Measurements from ENCODE around the gene PRDX5.

Gene PRDX5

GRCh38 chr11:64348383-64349024, 30.6 kb downstream of the PRDX5 start:
- no peak for DNase-seq (ENCODE audit: extremely low read depth, low read depth)
- TF ChIP-seq CTCF (IDR thresholded peaks at IDR 0.05; ENCODE audit: low read depth, low read length): no peak

GRCh38 chr11:64349025-64349387, 31.1 kb downstream of the PRDX5 start:
- no peak for TF ChIP-seq CTCF (IDR thresholded peaks at IDR 0.05; ENCODE audit: low read depth, low read length)
- DNase-seq (ENCODE audit: extremely low read depth, low read depth): no peak

- no peak for TF ChIP-seq CTCF (IDR thresholded peaks at IDR 0.05; ENCODE audit: low read depth, low read length)
- DNase-seq (ENCODE audit: extremely low read depth, low read depth): no peak
These were observed 31.5 kb downstream of the PRDX5 start for GRCh38 chr11:64349404-64349803.

GRCh38 chr11:64351136-64351631, 33.3 kb downstream of the PRDX5 start:
- TF ChIP-seq CTCF (IDR thresholded peaks at IDR 0.05; ENCODE audit: low read depth, low read length): no peak
- DNase-seq (ENCODE audit: extremely low read depth, low read depth): no peak

- no peak for TF ChIP-seq CTCF (IDR thresholded peaks at IDR 0.05; ENCODE audit: low read depth, low read length)
- DNase-seq (ENCODE audit: extremely low read depth, low read depth): no peak
These were observed 34.4 kb downstream of the PRDX5 start for GRCh38 chr11:64352099-64352994.

- TF ChIP-seq CTCF (IDR thresholded peaks at IDR 0.05; ENCODE audit: low read depth, low read length): no peak
- no peak for DNase-seq (ENCODE audit: extremely low read depth, low read depth)
These were observed 35.2 kb downstream of the PRDX5 start for GRCh38 chr11:64352995-64353714.

Data from AG09319 (cell line).